ENCODE data around the gene ADGRD1. TPM values are rescaled to one million over a fixed set of nuclear protein-coding genes. Genes with fewer than 3 reads are reported as not detected.
A peak's percentile ranks its signal among the peaks of the same experiment; 100 is the strongest.
"Not testable (repeated sequence)": the region's sequence is repeated elsewhere in the genome, so short reads cannot be mapped to it uniquely, and the experiment has no call there.

ADGRD1 gene
- total RNA-seq, 4 donors from 2014 or later = 8.3 to 18.1 (median 12.5) TPM

DNA sequence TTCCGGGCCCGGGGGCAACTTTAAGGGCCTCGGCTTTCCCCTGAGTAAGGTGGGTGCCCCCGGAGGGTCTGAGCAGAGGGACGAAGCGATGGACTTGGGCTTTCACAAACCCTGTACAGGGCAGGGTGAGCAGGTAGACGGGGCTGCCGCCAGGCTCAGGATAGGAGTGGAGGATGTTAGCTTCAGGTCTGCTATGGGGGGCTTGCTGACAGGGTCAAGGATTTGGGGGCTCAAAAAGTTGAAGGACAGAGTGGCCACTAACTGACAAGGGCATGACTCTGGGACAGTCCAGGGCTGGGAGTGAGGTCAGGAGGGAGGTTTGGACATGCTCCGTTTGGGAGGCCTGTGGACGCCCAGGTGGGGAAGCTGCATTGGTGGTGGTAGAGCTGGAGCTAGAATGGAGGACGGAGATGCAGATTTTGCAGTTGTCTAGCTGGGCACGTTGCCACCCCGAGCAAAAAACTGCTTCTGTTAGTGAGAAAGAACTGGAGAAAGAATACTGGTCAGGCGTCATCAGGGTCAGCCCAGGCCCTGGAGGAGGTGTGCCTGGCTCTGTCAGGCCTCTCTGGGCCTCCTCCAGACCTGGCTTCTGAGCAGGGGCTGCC is 113.3 kb downstream of the ADGRD1 start:
- H3K36me3 ChIP-seq = no peaks in the 10 kb centered on the region
- TF ChIP-seq POLR2AphosphoS5 (IDR thresholded peaks at IDR 0.05) = no peak
- intact Hi-C loops (cut with DNase I; ENCODE audit: low total_unique reads) (no loop called here), in situ Hi-C loops (cut with MboI; ENCODE audit: low pct_ligation_motif_present in 1 of 4, low pct_unique_long_range_greater_than_20kb in 1 of 4, low sequenced_read_pairs in 3 of 4) (no loop called here)
- 80 to 87% methylated on average over 3 to 14 of the region's 14 CpGs for WGBS, 2 donors (ENCODE audit: low coverage in 1 of 2)
- no peak overlapping the region for H3K27ac ChIP-seq
- no peak overlapping the region for H3K4me3 ChIP-seq
- no peak for DNase-seq
- peaks cover 0 to 14% (median 0%) of the 10 kb centered on the region in 4 donors for H3K4me1 ChIP-seq
- no peaks in the 10 kb centered on the region for H3K27me3 ChIP-seq
- H3K9me3 ChIP-seq = no peaks in the 10 kb centered on the region

DNA sequence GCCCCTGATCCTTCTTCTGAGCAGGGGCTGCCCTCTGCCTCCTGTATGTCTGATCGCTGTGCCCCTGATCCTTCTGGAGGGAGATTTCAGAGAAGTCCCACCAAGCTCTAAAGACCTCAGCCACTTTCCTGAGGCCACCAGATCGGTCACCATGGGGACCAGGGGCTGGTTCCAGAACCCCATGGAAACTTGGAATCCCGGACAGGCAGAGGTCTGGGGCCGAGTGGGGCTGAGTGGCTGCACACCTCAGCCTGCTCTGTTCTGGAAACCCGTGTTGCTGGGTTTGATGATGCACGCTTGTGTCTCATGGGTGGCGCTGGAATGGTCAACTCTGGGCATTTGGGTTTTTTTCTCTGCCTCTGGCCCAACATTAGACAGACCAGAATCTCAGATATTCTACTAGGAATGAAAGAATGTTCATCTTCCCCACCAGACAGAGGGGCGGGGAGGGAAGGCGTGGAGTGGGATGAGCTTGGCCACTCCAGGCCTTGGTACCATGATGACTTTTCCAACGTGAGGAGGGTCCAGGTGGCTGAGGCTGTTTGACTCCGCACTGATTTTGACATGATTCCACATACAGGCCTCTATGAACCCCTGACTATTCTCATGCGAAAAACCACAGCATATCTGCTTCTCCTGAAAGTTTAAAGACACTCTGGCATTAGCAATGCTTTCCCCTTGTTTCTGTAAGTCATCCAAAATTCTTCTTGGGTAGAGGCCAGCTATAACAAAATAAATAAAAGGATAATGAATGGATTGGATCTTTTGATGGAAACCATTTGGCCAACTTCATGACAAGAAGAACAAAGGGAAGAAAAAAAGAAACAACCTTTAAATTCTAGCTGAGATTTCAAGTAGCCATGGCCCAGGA is 114.5 kb downstream of the ADGRD1 start:
- peak; percentile 17 to 79 (median 67) for TF ChIP-seq POLR2AphosphoS5 (IDR thresholded peaks at IDR 0.05)
- no peak for TF ChIP-seq POLR2A (IDR thresholded peaks at IDR 0.05)
- TF ChIP-seq, protein P1, sequence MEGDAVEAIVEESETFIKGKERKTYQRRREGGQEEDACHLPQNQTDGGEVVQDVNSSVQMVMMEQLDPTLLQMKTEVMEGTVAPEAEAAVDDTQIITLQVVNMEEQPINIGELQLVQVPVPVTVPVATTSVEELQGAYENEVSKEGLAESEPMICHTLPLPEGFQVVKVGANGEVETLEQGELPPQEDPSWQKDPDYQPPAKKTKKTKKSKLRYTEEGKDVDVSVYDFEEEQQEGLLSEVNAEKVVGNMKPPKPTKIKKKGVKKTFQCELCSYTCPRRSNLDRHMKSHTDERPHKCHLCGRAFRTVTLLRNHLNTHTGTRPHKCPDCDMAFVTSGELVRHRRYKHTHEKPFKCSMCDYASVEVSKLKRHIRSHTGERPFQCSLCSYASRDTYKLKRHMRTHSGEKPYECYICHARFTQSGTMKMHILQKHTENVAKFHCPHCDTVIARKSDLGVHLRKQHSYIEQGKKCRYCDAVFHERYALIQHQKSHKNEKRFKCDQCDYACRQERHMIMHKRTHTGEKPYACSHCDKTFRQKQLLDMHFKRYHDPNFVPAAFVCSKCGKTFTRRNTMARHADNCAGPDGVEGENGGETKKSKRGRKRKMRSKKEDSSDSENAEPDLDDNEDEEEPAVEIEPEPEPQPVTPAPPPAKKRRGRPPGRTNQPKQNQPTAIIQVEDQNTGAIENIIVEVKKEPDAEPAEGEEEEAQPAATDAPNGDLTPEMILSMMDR (IDR thresholded peaks at IDR 0.05) = no peak
- no peak for TF ChIP-seq EP300 (IDR thresholded peaks at IDR 0.05; ENCODE audit: low read depth)
- Histone ChIP-seq H3K9me3 (no peaks in the 10 kb centered on the region), H3K4me3 (no peak overlapping the region), H3K27me3 (no peaks in the 10 kb centered on the region), H3K4me1 (peaks cover 0 to 14% (median 0%) of the 10 kb centered on the region in 4 donors), H3K36me3 (no peaks in the 10 kb centered on the region), H3K27ac (peak overlapping the region; percentile 23 to 62 (median 58))
- DNase-seq = no peak
- in situ Hi-C loops (cut with MboI; ENCODE audit: low pct_ligation_motif_present in 1 of 4, low pct_unique_long_range_greater_than_20kb in 1 of 4, low sequenced_read_pairs in 3 of 4) (no loop called here), intact Hi-C loops (cut with DNase I; ENCODE audit: low total_unique reads) (no loop called here)
- WGBS, 2 donors (ENCODE audit: low coverage in 1 of 2) = 50 to 68% methylated on average over 1 to 11 of the region's 12 CpGs

DNA sequence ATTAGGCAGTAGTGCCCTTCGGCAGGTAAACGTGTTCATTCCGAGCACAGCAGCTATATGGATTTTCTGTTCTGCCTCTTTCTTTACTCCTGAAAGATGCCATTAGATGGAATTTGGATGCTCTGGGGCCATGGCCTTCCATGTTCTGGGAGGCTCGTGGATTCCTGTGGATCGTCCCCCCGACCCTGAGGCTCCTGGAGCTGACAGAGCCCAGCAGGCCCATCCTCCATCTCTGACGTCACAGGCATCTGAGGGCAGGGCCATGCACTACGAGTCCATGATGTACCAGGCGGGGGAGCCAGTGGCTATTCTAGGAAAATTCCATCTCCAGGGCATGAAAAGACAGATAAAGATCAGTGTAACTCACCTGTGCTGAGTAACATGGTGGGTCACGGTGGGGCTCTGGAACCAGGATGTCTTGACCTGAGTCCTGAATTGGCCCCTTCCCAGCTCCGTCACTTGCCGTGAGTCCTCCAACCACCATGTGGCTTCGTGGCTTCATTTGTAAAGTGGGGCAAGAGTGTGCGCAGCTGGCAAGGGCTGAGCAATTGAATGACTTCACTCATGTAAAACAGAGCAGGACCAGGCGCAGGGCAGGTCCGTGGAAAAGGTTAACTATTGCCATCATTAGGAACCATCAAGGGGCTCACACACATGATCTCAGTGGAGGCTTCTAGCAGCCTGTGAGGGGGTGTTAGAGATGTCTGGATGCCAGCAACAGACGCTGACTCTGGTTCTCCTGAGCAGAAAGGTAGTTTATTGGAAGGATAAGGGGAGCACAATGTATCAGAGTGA is 115.4 kb downstream of the ADGRD1 start:
- H3K4me3 ChIP-seq; DNase-seq; intact Hi-C loops (cut with DNase I; ENCODE audit: low total_unique reads); H3K27me3 ChIP-seq; in situ Hi-C loops (cut with MboI; ENCODE audit: low pct_ligation_motif_present in 1 of 4, low pct_unique_long_range_greater_than_20kb in 1 of 4, low sequenced_read_pairs in 3 of 4); H3K36me3 ChIP-seq; H3K9me3 ChIP-seq: not testable (repeated sequence)
- peak overlapping the region in 3 of 4 donors; percentile 57 to 62 (median 60) for H3K27ac ChIP-seq
- peaks cover 0 to 14% (median 0%) of the 10 kb centered on the region in 4 donors for H3K4me1 ChIP-seq
- 69 to 88% methylated on average over 2 to 13 of the region's 17 CpGs for WGBS, 2 donors (ENCODE audit: low coverage in 1 of 2)

DNA sequence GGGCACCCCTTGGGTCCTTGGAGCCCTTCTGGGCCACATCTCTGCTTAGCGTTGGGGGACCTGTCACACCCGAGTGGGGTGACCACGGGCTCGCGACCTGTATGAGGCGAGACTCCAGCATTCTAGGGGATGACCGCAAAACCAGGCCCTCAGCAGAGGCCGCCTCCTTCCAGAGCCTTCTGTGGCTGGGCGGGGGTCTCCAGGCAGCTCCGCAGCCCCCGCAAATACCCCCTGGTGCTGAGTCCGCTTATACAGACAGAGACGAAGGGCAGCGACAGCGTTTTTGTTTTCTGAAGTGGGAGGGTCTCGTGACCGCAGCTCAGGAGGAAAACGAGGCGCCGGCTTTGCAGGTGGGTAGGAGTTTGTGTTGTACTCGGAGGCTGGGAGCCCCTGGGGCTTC is 116.4 kb downstream of the ADGRD1 start:
- intact Hi-C loops (cut with DNase I; ENCODE audit: low total_unique reads); H3K27ac ChIP-seq; in situ Hi-C loops (cut with MboI; ENCODE audit: low pct_ligation_motif_present in 1 of 4, low pct_unique_long_range_greater_than_20kb in 1 of 4, low sequenced_read_pairs in 3 of 4); DNase-seq; H3K36me3 ChIP-seq; H3K27me3 ChIP-seq; H3K4me3 ChIP-seq; H3K9me3 ChIP-seq: not testable (repeated sequence)
- peaks cover 0 to 14% (median 0%) of the 10 kb centered on the region in 4 donors for H3K4me1 ChIP-seq
- WGBS, 2 donors (ENCODE audit: low coverage in 1 of 2) = 96% methylated on average over 21 of the region's 21 CpGs; no CpG with 5 or more reads in 1 of the 2 donors

DNA sequence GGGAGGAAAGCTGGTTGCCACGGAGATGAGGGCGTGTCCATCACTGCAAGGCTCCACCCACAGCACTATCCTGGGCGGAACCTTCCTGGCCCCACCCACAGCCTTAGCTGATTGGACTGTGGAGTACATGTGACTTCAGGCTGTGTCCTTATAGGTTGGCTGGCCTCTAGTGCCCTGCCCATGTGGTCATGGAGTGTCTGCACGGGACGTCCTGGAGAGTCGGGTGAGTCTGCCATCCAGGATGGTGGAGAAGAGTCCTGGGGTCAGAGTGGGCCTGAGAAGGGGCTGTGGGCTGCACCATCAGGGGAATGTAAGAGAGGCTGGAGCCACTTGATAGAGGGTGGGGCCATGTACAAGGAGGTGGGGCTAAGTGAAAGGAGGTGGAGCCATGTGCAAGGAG is 117.0 kb downstream of the ADGRD1 start:
- intact Hi-C loops (cut with DNase I; ENCODE audit: low total_unique reads); H3K9me3 ChIP-seq; H3K27me3 ChIP-seq; DNase-seq; H3K36me3 ChIP-seq; H3K27ac ChIP-seq; H3K4me3 ChIP-seq; in situ Hi-C loops (cut with MboI; ENCODE audit: low pct_ligation_motif_present in 1 of 4, low pct_unique_long_range_greater_than_20kb in 1 of 4, low sequenced_read_pairs in 3 of 4): not testable (repeated sequence)
- peaks cover 0 to 14% (median 0%) of the 10 kb centered on the region in 4 donors for H3K4me1 ChIP-seq
- WGBS, 2 donors (ENCODE audit: low coverage in 1 of 2) = 93% methylated on average over 3 of the region's 6 CpGs; no CpG with 5 or more reads in 1 of the 2 donors

DNA sequence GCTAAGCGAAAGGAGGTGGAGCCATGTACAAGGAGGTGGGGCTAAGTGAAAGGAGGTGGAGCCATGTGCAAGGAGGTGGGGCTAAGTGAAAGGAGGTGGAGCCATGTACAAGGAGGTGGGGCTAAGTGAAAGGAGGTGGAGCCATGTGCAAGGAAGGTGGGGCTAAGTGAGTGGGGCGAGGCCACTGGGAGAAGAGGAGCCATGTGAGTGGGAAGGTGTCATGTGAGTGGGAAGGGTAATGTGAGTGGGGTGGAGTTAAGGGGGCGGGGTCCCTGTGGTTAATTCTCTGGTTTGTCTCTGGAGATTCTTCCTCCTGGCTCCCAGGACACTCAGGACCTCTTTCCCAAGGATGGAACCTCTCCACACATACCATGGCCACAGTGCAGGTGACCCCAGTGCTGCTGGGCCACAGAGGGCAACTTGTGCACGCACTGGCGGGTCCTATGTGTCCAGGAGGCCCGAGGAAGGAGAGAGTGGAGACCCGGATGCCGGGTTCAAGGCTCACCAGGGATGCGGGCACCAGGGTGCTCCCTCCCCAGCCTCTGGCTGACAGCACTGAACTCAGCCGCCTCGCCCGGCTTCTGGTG is 117.6 kb downstream of the ADGRD1 start:
- DNase-seq; H3K9me3 ChIP-seq; intact Hi-C loops (cut with DNase I; ENCODE audit: low total_unique reads); H3K36me3 ChIP-seq; H3K4me3 ChIP-seq; H3K27ac ChIP-seq; in situ Hi-C loops (cut with MboI; ENCODE audit: low pct_ligation_motif_present in 1 of 4, low pct_unique_long_range_greater_than_20kb in 1 of 4, low sequenced_read_pairs in 3 of 4); H3K27me3 ChIP-seq: not testable (repeated sequence)
- H3K4me1 ChIP-seq = peaks cover 0 to 14% (median 0%) of the 10 kb centered on the region in 4 donors
- 0 to 76% methylated on average over 2 to 9 of the region's 12 CpGs for WGBS, 2 donors (ENCODE audit: low coverage in 1 of 2)

DNA sequence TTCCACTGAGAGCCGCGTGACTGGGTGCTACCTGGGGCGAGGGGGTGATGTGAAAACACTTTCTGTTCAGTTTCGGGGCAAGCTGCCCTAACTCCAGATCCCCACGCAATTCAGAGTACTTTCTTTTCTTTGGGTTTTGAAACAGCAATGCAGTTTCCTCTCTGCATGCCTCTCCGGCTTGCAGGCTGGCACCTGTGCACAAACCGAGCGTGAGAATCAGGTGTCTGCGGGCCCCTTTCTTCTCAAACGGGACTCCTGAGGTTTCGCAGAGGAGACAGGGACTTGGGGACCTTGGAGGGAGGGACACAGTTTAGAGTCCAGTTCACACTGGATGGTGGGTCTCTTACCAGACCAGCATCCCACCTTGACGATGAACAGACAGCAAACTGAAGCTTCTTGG is 118.2 kb downstream of the ADGRD1 start:
- H3K9me3 ChIP-seq; H3K4me3 ChIP-seq; intact Hi-C loops (cut with DNase I; ENCODE audit: low total_unique reads); H3K27me3 ChIP-seq; DNase-seq; H3K36me3 ChIP-seq; H3K27ac ChIP-seq; in situ Hi-C loops (cut with MboI; ENCODE audit: low pct_ligation_motif_present in 1 of 4, low pct_unique_long_range_greater_than_20kb in 1 of 4, low sequenced_read_pairs in 3 of 4): not testable (repeated sequence)
- H3K4me1 ChIP-seq = peaks cover 0 to 14% (median 0%) of the 10 kb centered on the region in 4 donors
- 82% methylated on average over 8 of the region's 12 CpGs; no CpG with 5 or more reads in 1 of the 2 donors for WGBS, 2 donors (ENCODE audit: low coverage in 1 of 2)
